Measurements from ENCODE around the gene CAPN15. TPM values are rescaled to one million over a fixed set of nuclear protein-coding genes. Genes with fewer than 3 reads are reported as not detected.

The CAPN15 gene
- total and polyA plus RNA-seq, 9 of the 15 experiments (the other 6 are each of a cell fraction or from before 2014, with no cell fraction given), result 0.62 to 111 (median 14.2) TPM

DNA sequence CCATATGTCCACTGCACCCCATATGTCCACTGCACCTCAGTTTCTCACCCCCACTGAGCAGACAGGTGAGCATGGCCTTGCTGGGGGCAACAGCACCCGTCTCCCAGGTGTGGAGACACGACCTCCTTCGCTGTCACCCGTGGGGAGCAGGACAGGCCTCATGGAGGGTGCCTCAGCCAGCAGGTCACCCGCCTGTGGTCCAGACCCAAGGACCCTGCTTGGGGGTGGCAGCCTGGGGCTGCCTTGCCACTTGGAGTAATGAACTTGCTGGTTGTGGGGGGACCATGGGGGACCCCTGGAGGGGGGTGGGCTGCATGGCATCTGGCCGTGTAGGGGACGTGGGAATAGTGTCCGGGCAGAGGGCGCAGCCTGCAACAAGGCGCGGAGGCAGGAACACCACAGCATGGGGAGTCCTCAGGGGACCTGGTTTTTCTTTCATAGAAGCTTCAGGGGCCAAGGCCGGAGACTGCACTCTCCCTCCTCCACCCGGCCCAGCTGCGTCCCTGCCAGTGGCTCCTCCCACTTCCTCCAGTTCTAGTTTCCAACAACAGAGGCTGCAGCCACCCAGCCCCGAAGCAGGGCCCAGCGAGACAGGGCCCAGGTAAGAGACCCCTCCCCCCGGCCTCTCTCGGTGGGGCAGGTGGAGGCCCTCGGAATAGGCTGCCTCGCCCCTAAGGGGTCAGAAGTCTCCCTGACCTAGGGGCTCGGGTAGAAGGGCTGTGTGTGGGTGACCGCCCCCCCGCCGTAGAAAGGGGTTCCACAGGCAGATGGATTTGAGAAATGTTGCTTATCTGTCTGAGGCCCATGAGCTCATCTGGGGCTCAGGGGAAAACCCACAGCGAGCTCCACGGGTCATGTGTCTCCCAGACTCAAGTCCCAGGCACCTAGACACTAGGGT is 39.2 kb downstream of the CAPN15 start, which contains the start of gene NHLRC4 (continued):
- TF ChIP-seq HDAC3 (IDR thresholded peaks at IDR 0.05; ENCODE audit: borderline replicate concordance, partially characterized antibody) (no peak), SREBF2 (CRISPR knock-in tag; IDR thresholded peaks at IDR 0.05) (no peak), NCOA6 (IDR thresholded peaks at IDR 0.05) (no peak), BRD4 (IDR thresholded peaks at IDR 0.05) (no peak), FOSL1 (tag; conservative IDR thresholded peaks at IDR 0.05) (peak; percentile 76), SRSF7 (optimal IDR thresholded peaks at IDR 0.05; ENCODE audit: low read depth, low read length) (no peak), CBX5 (IDR thresholded peaks at IDR 0.05; ENCODE audit: borderline replicate concordance, low read depth) (no peak), ZC3H11A (IDR thresholded peaks at IDR 0.05; ENCODE audit: low read depth, low read length) (no peak), RUNX1 (IDR thresholded peaks at IDR 0.05; ENCODE audit: low read depth) (no peak), ZKSCAN3 (CRISPR knock-in tag; IDR thresholded peaks at IDR 0.05) (no peak), PHB2 (IDR thresholded peaks at IDR 0.05; ENCODE audit: low read depth) (no peak), DNMT1 (IDR thresholded peaks at IDR 0.05) (no peak), IFI16 (CRISPR knock-in tag; IDR thresholded peaks at IDR 0.05) (no peak), KDM5B (IDR thresholded peaks at IDR 0.05; ENCODE audit: insufficient replicate concordance, low read depth, low read length) (peak; percentile 65), HMG20B (CRISPR knock-in tag; IDR thresholded peaks at IDR 0.05) (no peak), ESRRA (IDR thresholded peaks at IDR 0.05; ENCODE audit: borderline replicate concordance, low read depth) (peak; percentile 42; the same call in 1 of the 2 replicates), MITF (IDR thresholded peaks at IDR 0.05) (peak; percentile 56; the same call in 1 of the 2 replicates), TAF7 (tag; IDR thresholded peaks at IDR 0.05) (no peak), FOXM1 (IDR thresholded peaks at IDR 0.05; ENCODE audit: low read depth) (no peak), FOXM1 (CRISPR knock-in tag; IDR thresholded peaks at IDR 0.05; ENCODE audit: low read depth) (no peak), DDX20 (tag; IDR thresholded peaks at IDR 0.05; ENCODE audit: low read depth) (no peak), ZNF79 (CRISPR knock-in tag; IDR thresholded peaks at IDR 0.05; ENCODE audit: low read depth) (no peak)
- TF ChIP-seq, protein P1, sequence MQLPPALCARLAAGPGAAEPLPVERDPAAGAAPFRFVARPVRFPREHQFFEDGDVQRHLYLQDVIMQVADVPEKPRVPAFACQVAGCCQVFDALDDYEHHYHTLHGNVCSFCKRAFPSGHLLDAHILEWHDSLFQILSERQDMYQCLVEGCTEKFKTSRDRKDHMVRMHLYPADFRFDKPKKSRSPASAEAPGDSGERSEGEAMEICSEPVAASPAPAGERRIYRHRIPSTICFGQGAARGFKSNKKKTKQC (CRISPR knock-in tag; IDR thresholded peaks at IDR 0.05), result peak; percentile 19; the same call in 1 of the 2 replicates
- TF ChIP-seq, protein P2, sequence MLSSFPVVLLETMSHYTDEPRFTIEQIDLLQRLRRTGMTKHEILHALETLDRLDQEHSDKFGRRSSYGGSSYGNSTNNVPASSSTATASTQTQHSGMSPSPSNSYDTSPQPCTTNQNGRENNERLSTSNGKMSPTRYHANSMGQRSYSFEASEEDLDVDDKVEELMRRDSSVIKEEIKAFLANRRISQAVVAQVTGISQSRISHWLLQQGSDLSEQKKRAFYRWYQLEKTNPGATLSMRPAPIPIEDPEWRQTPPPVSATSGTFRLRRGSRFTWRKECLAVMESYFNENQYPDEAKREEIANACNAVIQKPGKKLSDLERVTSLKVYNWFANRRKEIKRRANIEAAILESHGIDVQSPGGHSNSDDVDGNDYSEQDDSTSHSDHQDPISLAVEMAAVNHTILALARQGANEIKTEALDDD (IDR thresholded peaks at IDR 0.05), result no peak
- TF ChIP-seq, protein P3, sequence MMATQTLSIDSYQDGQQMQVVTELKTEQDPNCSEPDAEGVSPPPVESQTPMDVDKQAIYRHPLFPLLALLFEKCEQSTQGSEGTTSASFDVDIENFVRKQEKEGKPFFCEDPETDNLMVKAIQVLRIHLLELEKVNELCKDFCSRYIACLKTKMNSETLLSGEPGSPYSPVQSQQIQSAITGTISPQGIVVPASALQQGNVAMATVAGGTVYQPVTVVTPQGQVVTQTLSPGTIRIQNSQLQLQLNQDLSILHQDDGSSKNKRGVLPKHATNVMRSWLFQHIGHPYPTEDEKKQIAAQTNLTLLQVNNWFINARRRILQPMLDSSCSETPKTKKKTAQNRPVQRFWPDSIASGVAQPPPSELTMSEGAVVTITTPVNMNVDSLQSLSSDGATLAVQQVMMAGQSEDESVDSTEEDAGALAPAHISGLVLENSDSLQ (IDR thresholded peaks at IDR 0.05), result no peak

Data from K562 (cell line).